ENCODE measurements around the gene COL4A1.

COL4A1 gene

GRCh38 chr13:110185696-110186095 lies 121.3 kb downstream of the COL4A1 start:
- no peak for DNase-seq

DNA sequence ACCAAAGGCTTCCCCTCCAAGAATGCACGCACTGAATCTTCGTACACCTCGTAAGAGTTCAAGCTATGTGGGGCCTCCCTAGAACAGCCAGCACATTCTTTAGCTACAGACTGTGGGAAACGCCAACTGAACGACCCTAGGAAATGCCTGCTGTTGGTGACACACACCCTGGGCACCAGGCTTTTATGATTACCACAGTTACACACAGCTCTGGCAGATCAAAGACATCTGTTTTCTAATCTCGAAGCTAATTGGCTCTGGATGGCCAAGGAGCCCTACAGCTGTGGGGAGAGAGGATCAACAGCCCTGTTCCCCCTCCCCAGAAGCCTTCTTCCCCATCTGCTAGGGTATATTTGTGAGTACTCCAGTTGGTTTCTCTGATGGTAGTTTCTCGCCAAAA lies 123.0 kb downstream of the COL4A1 start:
- DNase-seq, result no peak

- no peak for DNase-seq
Measured at GRCh38 chr13:110182461-110182860, 124.5 kb downstream of the COL4A1 start.

DNA sequence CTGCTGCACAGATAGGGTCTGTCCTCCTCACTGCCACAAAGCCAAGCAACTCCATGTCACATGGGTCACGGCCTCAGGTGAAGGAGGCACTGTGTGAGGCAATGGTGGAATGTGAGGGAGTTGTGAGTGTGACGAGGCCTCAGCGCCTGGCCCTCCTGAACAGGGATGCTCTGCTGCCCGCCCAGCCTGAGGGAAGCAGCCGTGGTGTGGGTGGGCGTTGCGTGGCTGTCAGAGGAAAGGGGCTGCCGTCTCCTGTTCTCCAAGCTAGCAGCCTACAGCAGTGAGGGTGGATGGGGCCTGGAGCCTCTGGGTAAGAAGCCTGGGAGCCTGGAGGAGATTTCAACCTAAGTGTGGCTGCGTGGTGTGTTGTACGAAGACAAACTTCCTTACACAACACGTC lies 125.0 kb downstream of the COL4A1 start:
- no peak for DNase-seq

DNA sequence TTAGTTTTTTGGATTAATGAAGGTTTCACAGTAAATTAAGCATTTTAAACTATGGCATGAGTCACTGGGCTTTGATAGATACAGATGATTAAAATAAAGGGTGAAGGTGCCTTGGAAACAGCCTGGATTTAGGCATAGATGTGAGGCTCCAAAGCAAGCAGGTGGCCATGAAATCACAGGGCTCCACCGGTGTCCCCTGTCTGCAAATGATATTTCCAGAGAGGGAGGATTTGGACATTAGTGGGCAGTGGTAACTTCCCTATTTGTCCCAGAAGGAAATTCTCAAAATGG lies 127.2 kb downstream of the COL4A1 start:
- no peak for DNase-seq

DNA sequence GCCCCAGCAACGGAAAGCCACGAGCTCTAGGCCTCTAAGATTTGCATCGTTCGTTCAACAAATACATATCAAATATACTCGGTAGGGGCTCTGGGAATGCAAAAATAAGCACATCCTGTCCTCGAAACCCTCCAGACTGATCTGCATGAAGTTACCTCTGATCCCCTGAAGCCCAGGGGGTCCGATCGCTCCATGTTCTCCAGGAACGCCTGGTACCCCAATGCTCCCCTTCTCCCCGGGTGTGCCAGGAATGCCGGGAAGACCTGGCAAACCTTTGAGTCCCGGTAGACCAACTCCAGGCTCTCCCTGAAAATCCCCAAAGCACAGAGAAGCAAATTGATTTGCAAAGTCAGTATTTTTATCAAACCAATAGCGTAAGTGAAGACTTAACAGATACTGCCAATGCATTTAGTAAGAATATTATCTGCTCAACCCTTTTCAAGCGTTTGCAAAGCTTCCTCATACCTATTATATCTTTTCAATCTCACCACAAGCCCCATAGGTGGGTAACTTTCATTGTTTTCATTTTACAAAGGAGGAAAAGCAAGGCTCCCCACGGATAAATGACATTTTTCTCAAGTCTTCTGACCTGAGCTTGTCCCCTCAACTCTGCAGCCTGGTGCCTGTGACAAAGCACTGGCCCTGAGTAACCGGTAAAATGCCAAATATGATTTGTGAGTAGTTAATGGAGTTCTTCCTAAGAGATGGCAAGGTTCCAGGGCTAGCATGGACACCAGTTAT lies 127.7 kb downstream of the COL4A1 start:
- DNase-seq, result no peak

DNA sequence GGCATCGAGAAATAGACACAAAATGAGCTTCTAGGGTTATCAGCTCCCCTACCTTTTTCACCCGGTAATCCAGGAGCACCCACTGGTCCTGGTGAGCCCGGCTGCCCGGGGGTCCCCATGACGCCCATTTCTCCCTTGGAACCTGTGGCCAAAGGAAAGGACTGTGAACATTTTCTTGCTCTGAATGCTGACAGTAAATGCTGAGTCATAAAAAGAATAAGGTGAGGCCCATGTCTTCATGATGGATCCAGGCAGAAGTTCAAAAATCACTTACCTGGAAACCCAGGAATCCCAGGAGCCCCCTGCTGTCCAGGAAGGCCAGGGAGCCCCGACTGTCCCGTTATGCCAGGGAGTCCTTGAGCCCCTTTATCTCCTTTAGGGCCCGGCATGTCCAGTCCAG lies 129.2 kb downstream of the COL4A1 start:
- no peak for DNase-seq

DNA sequence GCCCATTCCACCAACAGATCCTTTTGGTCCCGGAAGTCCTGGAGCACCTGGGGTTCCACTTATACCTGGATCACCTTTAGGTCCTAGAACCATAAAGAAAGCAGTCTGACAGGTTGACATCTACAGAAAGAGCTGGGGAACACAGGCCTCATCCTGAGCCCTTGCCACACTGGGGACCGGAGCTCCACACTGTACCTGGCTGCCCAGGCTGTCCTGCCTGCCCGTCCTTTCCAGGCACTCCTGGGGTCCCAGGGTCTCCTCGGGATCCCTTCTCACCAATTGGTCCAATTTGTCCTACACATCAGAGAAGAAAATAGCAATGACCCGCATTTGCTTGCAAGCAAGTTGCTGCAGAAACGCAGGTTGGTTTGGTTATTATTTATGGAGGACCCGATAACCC lies 130.5 kb downstream of the COL4A1 start:
- DNase-seq, result no peak

GRCh38 chr13:110173247-110173818 lies 133.6 kb downstream of the COL4A1 start:
- no peak for DNase-seq

- DNase-seq, result no peak
Measured at GRCh38 chr13:110170882-110171281, 136.1 kb downstream of the COL4A1 start.

GRCh38 chr13:110170020-110170790 lies 136.8 kb downstream of the COL4A1 start:
- no peak for DNase-seq

- no peak for DNase-seq
Measured at GRCh38 chr13:110168999-110169933, 137.7 kb downstream of the COL4A1 start.

GRCh38 chr13:110166598-110166997 lies 140.4 kb downstream of the COL4A1 start:
- DNase-seq, result no peak

DNA sequence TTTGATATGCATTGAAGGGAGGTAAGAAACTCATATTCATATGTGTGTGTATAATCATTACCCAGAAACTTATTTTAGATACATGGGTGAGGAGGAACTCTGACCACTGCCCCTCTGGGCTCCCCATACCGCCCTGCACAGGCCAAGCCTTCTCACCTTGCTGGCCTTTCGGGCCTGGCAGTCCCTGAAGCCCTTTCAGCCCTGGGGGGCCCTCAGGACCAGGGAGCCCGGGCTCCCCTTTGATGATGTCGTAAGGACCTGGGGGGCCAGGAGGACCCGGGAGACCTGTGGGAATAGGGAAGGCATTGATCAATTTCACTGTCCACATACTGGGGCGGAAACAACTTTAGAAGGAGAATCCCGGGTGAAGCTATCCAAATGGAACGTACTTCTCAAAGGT lies 142.3 kb downstream of the COL4A1 start:
- no peak for DNase-seq

GRCh38 chr13:110162866-110163658 lies 143.9 kb downstream of the COL4A1 start:
- peak; percentile 10 for DNase-seq

- no peak for DNase-seq
Measured at GRCh38 chr13:110162053-110162452, 144.9 kb downstream of the COL4A1 start.

DNA sequence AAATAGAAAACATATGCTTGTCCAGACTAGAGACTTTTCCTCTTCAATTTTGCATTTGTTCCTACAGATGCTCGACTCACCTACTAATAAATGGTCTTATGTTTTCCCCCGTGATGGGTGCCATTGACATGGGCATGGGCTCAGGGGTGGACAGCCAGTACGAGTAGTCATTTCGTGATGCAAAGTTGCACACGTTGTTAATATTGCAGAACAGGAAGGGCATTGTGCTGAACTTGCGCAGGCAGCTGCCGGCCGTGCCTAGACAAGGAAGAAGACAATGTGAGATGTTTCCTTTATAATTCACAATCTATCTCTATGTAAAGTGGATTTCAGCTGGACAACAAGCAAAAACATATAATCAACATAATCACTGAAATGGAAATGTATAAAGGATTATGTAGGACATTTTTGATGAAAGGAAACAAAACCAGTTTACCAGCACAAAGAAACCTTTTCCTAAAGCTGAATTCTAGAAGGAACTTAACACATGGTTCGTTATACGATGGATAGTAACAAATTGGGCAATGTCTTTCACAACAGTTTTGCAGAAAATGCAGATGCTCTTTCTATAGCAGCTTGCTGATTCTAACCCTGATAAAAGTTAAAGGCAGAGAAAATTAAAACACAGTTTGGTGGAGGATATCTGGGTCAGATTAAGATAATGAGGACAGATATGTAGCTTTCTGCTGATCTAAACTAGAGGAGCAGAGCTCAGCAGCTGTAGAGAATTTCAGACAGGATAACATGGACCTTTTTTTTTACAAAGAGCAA lies 145.7 kb downstream of the COL4A1 start:
- DNase-seq, result peak; percentile 83

GRCh38 chr13:110158226-110158625 lies 148.7 kb downstream of the COL4A1 start:
- no peak for DNase-seq

GRCh38 chr13:110157718-110158117 lies 149.2 kb downstream of the COL4A1 start:
- no peak for DNase-seq

DNA sequence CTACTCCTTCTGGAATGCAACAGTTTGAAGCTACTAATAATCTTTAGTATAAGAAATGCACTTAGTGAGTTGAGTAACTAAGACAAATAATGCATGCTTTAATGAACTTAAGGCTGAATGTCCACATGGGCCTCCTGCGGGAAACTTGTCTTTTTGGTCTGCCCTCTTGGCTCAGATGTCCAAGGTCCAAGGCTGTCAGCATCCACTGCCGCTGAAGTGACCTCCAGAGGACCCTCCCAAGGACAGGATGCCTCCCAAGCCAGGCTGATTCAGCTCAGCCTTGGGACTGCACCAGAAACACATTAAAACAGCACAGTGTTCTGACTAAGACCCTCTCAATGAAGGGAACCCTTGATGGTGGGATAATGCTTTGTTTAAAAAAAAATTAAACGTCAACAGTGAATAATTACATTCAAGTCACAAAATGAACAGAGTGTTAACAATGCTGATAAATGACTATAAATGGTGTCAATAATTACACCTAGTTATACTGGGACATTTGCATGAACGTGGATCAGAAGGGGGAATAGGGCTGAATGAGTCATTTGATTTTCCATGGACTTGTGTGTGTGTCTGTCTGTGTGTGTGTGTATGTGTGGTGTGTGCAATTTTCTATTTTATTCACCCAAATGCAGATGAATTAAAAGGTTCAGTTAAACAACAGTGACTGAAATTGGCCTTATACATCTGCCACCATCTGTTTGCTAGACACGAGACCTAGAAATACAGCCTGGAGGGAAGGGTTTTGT lies 150.5 kb downstream of the COL4A1 start:
- no peak for DNase-seq

- DNase-seq, result no peak
Measured at GRCh38 chr13:110155072-110155471, 151.9 kb downstream of the COL4A1 start.

All from inflammatory macrophage treated with lipopolysaccharide for 4 hours (primary cell).